ENCODE results near the gene KIAA1217. TPM values are rescaled to one million over a fixed set of nuclear protein-coding genes. Genes with fewer than 3 reads are reported as not detected.

KIAA1217 gene
- total RNA-seq, 1 experiment from 2014 or later = 76.2 TPM

DNA sequence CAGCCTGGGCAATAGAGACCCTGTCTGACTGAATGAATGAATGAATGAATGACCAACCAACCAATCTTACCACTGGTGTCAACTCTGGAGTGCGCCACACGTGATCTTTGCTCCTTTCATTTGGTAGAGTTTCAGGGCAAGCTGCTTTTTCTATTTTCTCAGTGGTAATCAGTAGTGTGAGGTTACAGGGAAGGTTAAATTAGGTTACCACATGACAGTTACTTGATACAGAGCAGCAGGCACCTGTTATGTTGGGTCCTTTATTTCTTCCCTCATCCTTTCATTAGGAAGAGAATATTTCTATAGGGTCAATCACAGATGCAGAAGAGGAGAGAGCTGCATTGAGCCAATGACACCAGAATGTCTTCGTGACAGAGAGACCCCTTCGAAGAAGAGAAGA, 167.8 kb downstream of the KIAA1217 start:
- H3K4me3 ChIP-seq (ENCODE audit: low read depth, low read length, poor library complexity, severe bottlenecking) = no peak overlapping the region
- no peak overlapping the region for H3K27ac ChIP-seq (ENCODE audit: low read depth, low read length, poor library complexity, severe bottlenecking)
- no peak for DNase-seq (ENCODE audit: low spot score)
- intact Hi-C loops (cut with micrococcal nuclease; ENCODE audit: unreplicated experiment) = no loop called here
- POLR2A ChIA-PET (ENCODE audit: low non-redundant PET) = no interaction called here
- TF ChIP-seq CTCF (conservative IDR thresholded peaks at IDR 0.05; ENCODE audit: low read depth, low read length) (no peak), EZH2 (IDR thresholded peaks at IDR 0.05; ENCODE audit: borderline replicate concordance, low read depth, low read length, poor library complexity, severe bottlenecking) (no peak)
- CTCF ChIA-PET = no interaction called here
- peaks cover 36% of the 10 kb centered on the region for H3K4me1 ChIP-seq (ENCODE audit: insufficient read depth, low read length, poor library complexity, severe bottlenecking)
- BruUV-seq (replicated peaks) = no TSS peak
- H3K36me3 ChIP-seq (ENCODE audit: insufficient read depth, low read length, poor library complexity, severe bottlenecking) = no peaks in the 10 kb centered on the region
- H3K9me3 ChIP-seq (ENCODE audit: low read depth, low read length, poor library complexity, severe bottlenecking) = peaks cover 6% of the 10 kb centered on the region
- no peaks in the 10 kb centered on the region for H3K27me3 ChIP-seq (replicated peaks; ENCODE audit: insufficient read depth, low read depth, low read length, poor library complexity)

DNA sequence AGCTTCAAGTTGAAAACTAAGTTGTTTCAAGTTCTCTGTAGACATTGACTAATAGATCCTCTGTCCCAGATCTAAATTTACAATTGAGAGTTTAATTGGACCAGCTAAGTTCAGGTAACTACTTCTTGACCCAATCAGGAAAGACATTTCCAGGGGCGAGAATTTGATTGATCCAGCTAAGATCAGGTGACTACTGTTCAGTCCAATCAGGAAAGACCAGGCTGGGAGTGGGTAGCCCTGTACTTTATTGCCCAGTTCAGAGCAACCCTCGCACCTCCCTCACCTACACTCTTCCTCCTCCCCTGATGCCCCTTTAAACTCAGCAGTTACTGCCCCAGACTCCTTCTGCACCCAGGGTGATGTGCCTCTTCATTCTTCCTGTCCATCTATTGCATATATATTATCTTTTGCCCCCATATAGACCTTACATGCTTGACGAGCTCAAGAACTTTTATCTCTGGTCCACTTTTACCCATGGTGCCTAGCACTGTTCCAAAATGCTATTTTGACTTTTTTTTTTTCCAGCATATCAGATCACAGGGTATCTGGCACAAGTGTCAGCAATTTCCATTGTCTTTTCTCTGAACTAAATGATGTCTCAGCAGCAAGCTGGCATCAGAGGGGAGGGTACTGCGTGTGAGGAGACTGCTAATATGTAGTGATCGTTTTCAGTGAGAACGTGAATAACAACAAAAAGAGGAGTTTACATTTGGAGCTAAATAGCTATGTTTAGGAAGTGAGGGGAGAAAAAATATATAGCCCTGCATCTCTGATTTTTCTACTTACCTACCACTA, 169.4 kb downstream of the KIAA1217 start:
- DNase-seq (ENCODE audit: low spot score) = no peak
- Histone ChIP-seq H3K27ac (ENCODE audit: low read depth, low read length, poor library complexity, severe bottlenecking) (no peak overlapping the region), H3K27me3 (replicated peaks; ENCODE audit: insufficient read depth, low read depth, low read length, poor library complexity) (no peaks in the 10 kb centered on the region), H3K9me3 (ENCODE audit: low read depth, low read length, poor library complexity, severe bottlenecking) (no peaks in the 10 kb centered on the region), H3K4me3 (ENCODE audit: low read depth, low read length, poor library complexity, severe bottlenecking) (no peak overlapping the region), H3K4me1 (ENCODE audit: insufficient read depth, low read length, poor library complexity, severe bottlenecking) (peaks cover 52% of the 10 kb centered on the region), H3K36me3 (ENCODE audit: insufficient read depth, low read length, poor library complexity, severe bottlenecking) (no peaks in the 10 kb centered on the region)
- TF ChIP-seq CTCF (conservative IDR thresholded peaks at IDR 0.05; ENCODE audit: low read depth, low read length) (no peak), EZH2 (IDR thresholded peaks at IDR 0.05; ENCODE audit: borderline replicate concordance, low read depth, low read length, poor library complexity, severe bottlenecking) (no peak)
- POLR2A ChIA-PET (ENCODE audit: low non-redundant PET) = no interaction called here
- BruUV-seq (replicated peaks) = no TSS peak
- CTCF ChIA-PET = no interaction called here
- intact Hi-C loops (cut with micrococcal nuclease; ENCODE audit: unreplicated experiment) = no loop called here

DNA sequence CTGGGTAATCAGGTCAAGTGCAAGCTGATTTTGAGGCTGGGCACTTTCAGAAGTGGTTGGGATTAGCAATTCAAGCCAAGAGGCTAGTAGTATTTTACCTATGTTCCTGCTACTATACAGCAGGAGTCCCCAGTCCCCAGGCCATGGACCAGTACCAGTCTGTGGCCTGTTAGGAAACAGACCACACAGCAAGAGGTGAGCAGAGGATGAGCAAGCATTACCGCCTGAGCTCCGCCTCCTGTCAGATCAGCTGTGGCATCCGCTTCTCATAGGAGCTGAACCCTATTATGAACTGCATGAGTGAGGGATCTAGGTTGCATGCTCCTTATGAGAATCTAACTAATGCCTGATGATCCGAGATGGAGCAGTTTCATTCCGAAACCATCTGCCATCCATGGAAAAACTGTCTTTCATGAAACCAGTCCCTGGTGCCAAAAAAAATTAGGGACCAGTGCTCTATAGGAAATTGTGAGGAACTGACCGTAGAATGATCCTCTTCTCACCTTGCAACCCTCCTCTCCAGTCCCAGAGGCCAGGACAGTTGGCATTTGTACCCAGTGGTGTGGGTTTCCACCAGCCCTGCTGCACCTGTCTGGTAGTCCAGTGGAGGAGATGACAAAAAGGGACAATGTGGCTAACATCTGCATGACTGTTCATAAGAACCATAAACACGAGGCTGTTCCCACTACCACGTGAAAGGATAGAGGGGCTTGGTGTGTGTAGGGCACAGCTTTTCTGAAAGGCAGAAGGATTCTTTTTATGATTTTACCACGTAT, 172.5 kb downstream of the KIAA1217 start:
- ChIA-PET CTCF (no interaction called here), POLR2A (ENCODE audit: low non-redundant PET) (interaction anchor here (0.6 kb wide), 1 partner anchor 1223 kb away, joined by 3 read pairs; no protein-coding TSS in a partner anchor)
- BruUV-seq (replicated peaks) = no TSS peak
- Histone ChIP-seq H3K4me1 (ENCODE audit: insufficient read depth, low read length, poor library complexity, severe bottlenecking) (peaks cover 51% of the 10 kb centered on the region), H3K4me3 (ENCODE audit: low read depth, low read length, poor library complexity, severe bottlenecking) (no peak overlapping the region), H3K27ac (ENCODE audit: low read depth, low read length, poor library complexity, severe bottlenecking) (peak overlapping the region; percentile 93), H3K9me3 (ENCODE audit: low read depth, low read length, poor library complexity, severe bottlenecking) (no peaks in the 10 kb centered on the region), H3K27me3 (replicated peaks; ENCODE audit: insufficient read depth, low read depth, low read length, poor library complexity) (no peaks in the 10 kb centered on the region), H3K36me3 (ENCODE audit: insufficient read depth, low read length, poor library complexity, severe bottlenecking) (no peaks in the 10 kb centered on the region)
- intact Hi-C loops (cut with micrococcal nuclease; ENCODE audit: unreplicated experiment) = loop anchor here (2.0 kb wide), 1 partner anchor 387 kb away; no protein-coding TSS in a partner anchor
- DNase-seq (ENCODE audit: low spot score) = no peak
- TF ChIP-seq EZH2 (IDR thresholded peaks at IDR 0.05; ENCODE audit: borderline replicate concordance, low read depth, low read length, poor library complexity, severe bottlenecking) = no peak
- no peak for TF ChIP-seq CTCF (conservative IDR thresholded peaks at IDR 0.05; ENCODE audit: low read depth, low read length)
